Neural progenitor cell (in vitro differentiated cells): ENCODE measurements around the gene CPA4. TPM values are rescaled to one million over a fixed set of nuclear protein-coding genes. Genes with fewer than 3 reads are reported as not detected.

Source experiments
- DNase-seq: peaks from one replicate; pipeline ENCODE4 v3.0.0-alpha.2; 2016; ENCODE audit warnings: low spot score
- H2AFZ ChIP-seq: fragments of 200-600 bp; sonication (generic); replicated peaks from 2 replicates; pipeline ENCODE4 v1.6.1; 2016; ENCODE audit warnings: antibody characterized with exemption
- H3F3A ChIP-seq: fragments of 200-600 bp; sonication (generic); 2 replicates; pipeline ENCODE4 v1.6.1; 2016; ENCODE audit warnings: antibody characterized with exemption, low read depth
- H3K27ac ChIP-seq: fragments of 200-600 bp; sonication (generic); 2 replicates; pipeline ENCODE4 v1.5.1; 2016; ENCODE audit warnings: mild to moderate bottlenecking
- H3K27me3 ChIP-seq: fragments of 200-600 bp; sonication (generic); 2 replicates; pipeline ENCODE4 v1.6.1; 2016; ENCODE audit warnings: mild to moderate bottlenecking, moderate library complexity
- H3K36me3 ChIP-seq: fragments of 200-600 bp; sonication (generic); 2 replicates; pipeline ENCODE4 v1.5.1; 2016
- H3K4me1 ChIP-seq: fragments of 200-600 bp; sonication (generic); 2 replicates; pipeline ENCODE4 v1.6.1; 2016; ENCODE audit warnings: mixed run types
- H3K4me2 ChIP-seq: fragments of 200-600 bp; sonication (generic); 2 replicates; pipeline ENCODE4 v1.6.1; 2016
- H3K4me3 ChIP-seq: fragments of 200-600 bp; sonication (generic); 2 replicates; pipeline ENCODE4 v1.5.1; 2016
- H3K79me2 ChIP-seq: fragments of 200-600 bp; sonication (generic); 2 replicates; pipeline ENCODE4 v1.6.1; 2016; ENCODE audit warnings: low read depth
- H3K9ac ChIP-seq: fragments of 200-600 bp; sonication (generic); 2 replicates; pipeline ENCODE4 v1.6.1; 2016
- H3K9me3 ChIP-seq: fragments of 200-600 bp; sonication (generic); 2 replicates; pipeline ENCODE4 v1.5.1; 2016; ENCODE audit warnings: low read depth
- H4K20me1 ChIP-seq: fragments of 200-600 bp; sonication (generic); 2 replicates; pipeline ENCODE4 v1.6.1; 2016; ENCODE audit warnings: low read depth
- H3K27ac Mint-ChIP-seq: 3 replicates; pipeline ENCODE4 v1.8.0; 2021; ENCODE audit warnings: mixed read lengths
- H3K27me3 Mint-ChIP-seq: 2 replicates; pipeline ENCODE4 v1.8.0; 2022; ENCODE audit warnings: low read depth, mild to moderate bottlenecking, inconsistent platforms, moderate library complexity, mixed read lengths; ENCODE audit not compliant: insufficient read depth
- H3K36me3 Mint-ChIP-seq: 3 replicates; pipeline ENCODE4 v1.8.0; 2021; ENCODE audit warnings: mixed read lengths
- H3K4me1 Mint-ChIP-seq: 3 replicates; pipeline ENCODE4 v1.8.0; 2021; ENCODE audit warnings: mixed read lengths
- H3K4me3 Mint-ChIP-seq: 3 replicates; pipeline ENCODE4 v1.8.0; 2021; ENCODE audit warnings: mild to moderate bottlenecking, moderate library complexity, mixed read lengths
- H3K9me3 Mint-ChIP-seq: 3 replicates; pipeline ENCODE4 v1.8.0; 2020; ENCODE audit warnings: mixed read lengths
- CTCF ChIP-seq: fragments of 200-600 bp; sonication (generic); IDR thresholded peaks from 2 replicates; pipeline ENCODE4 v1.5.1; 2017; ENCODE audit warnings: antibody characterized with exemption, mild to moderate bottlenecking
- EZH2 ChIP-seq: fragments of 200-600 bp; sonication (generic); IDR thresholded peaks from 2 replicates; pipeline ENCODE4 v1.6.1; 2017; ENCODE audit warnings: antibody characterized with exemption, mild to moderate bottlenecking, moderate library complexity
- EZH2phosphoT487 ChIP-seq: fragments of 200-600 bp; sonication (generic); IDR thresholded peaks from 2 replicates; pipeline ENCODE4 v1.6.1; 2017; ENCODE audit warnings: antibody characterized with exemption
- total RNA-seq: library from RNA; depleted of rRNA; stranded (reverse); fragments of >200 nt; gene quantifications from 2 replicates; pipeline ENCODE4 v1.2.3, GENCODE V29; 2015; ENCODE audit warnings: low replicate concordance

Gene CPA4
- total RNA-seq, 1 donor from 2014 or later, result not detected

GRCh38 chr7:130303551-130303950 lies 10.6 kb downstream of the CPA4 start:
- Mint-ChIP-seq H3K4me3 (no peak overlapping the region), H3K27me3 (peaks cover 7% of the 10 kb centered on the region), H3K4me1 (peaks cover 8% of the 10 kb centered on the region), H3K36me3 (no peaks in the 10 kb centered on the region), H3K9me3 (peaks cover 8% of the 10 kb centered on the region), H3K27ac (no peak overlapping the region)
- no peak for TF ChIP-seq EZH2phosphoT487
- no peak for TF ChIP-seq EZH2
- no peak for TF ChIP-seq CTCF
- Histone ChIP-seq H3K79me2 (no peaks in the 10 kb centered on the region), H3F3A (no peaks in the 10 kb centered on the region), H3K4me1 (no peaks in the 10 kb centered on the region), H2AFZ (no peak overlapping the region), H3K27ac (no peak overlapping the region), H3K9ac (no peak overlapping the region), H4K20me1 (no peaks in the 10 kb centered on the region), H3K4me3 (no peak overlapping the region), H3K4me2 (no peak overlapping the region), H3K27me3 (no peaks in the 10 kb centered on the region), H3K9me3 (no peaks in the 10 kb centered on the region), H3K36me3 (no peaks in the 10 kb centered on the region)
- DNase-seq, result no peak

- H3K27me3 Mint-ChIP-seq, result peaks cover 8% of the 10 kb centered on the region
- H4K20me1 ChIP-seq, result no peaks in the 10 kb centered on the region
- H3K4me3 ChIP-seq, result no peak overlapping the region
- no peak overlapping the region for H3K4me2 ChIP-seq
- no peak for TF ChIP-seq EZH2
- no peak for TF ChIP-seq CTCF
- TF ChIP-seq EZH2phosphoT487, result no peak
- H3K27me3 ChIP-seq, result no peaks in the 10 kb centered on the region
- H3K36me3 Mint-ChIP-seq, result no peaks in the 10 kb centered on the region
- H3K36me3 ChIP-seq, result no peaks in the 10 kb centered on the region
- H3K9ac ChIP-seq, result no peak overlapping the region
- no peaks in the 10 kb centered on the region for H3F3A ChIP-seq
- H3K27ac ChIP-seq, result no peak overlapping the region
- no peak overlapping the region for H3K27ac Mint-ChIP-seq
- no peaks in the 10 kb centered on the region for H3K79me2 ChIP-seq
- no peak for DNase-seq
- H3K9me3 ChIP-seq, result no peaks in the 10 kb centered on the region
- no peak overlapping the region for H2AFZ ChIP-seq
- H3K4me3 Mint-ChIP-seq, result no peak overlapping the region
- H3K4me1 ChIP-seq, result no peaks in the 10 kb centered on the region
- peaks cover 5% of the 10 kb centered on the region for H3K4me1 Mint-ChIP-seq
- peaks cover 8% of the 10 kb centered on the region for H3K9me3 Mint-ChIP-seq
Observed at GRCh38 chr7:130303982-130304381, 11.0 kb downstream of the CPA4 start.

GRCh38 chr7:130304878-130305277 lies 11.9 kb downstream of the CPA4 start:
- no peaks in the 10 kb centered on the region for H3F3A ChIP-seq
- Mint-ChIP-seq H3K27ac (no peak overlapping the region), H3K27me3 (peaks cover 7% of the 10 kb centered on the region)

More at GRCh38 chr7:130304878-130305277, 11.9 kb downstream of the CPA4 start:
- H2AFZ ChIP-seq, result no peak overlapping the region
- no peak overlapping the region for H3K4me3 Mint-ChIP-seq
- no peaks in the 10 kb centered on the region for H4K20me1 ChIP-seq
- no peak overlapping the region for H3K4me2 ChIP-seq
- H3K9me3 ChIP-seq, result no peaks in the 10 kb centered on the region
- no peak overlapping the region for H3K9ac ChIP-seq
- DNase-seq, result no peak
- no peaks in the 10 kb centered on the region for H3K4me1 ChIP-seq
- H3K4me3 ChIP-seq, result no peak overlapping the region
- H3K36me3 ChIP-seq, result no peaks in the 10 kb centered on the region
- no peaks in the 10 kb centered on the region for H3K79me2 ChIP-seq
- no peaks in the 10 kb centered on the region for H3K36me3 Mint-ChIP-seq
- TF ChIP-seq EZH2phosphoT487, result no peak
- no peak for TF ChIP-seq EZH2
- TF ChIP-seq CTCF, result no peak
- H3K9me3 Mint-ChIP-seq, result peaks cover 8% of the 10 kb centered on the region
- no peaks in the 10 kb centered on the region for H3K27me3 ChIP-seq
- peaks cover 3% of the 10 kb centered on the region for H3K4me1 Mint-ChIP-seq
- H3K27ac ChIP-seq, result no peak overlapping the region
